Measurements from ENCODE around the gene ENOX1.

The ENOX1 gene

DNA sequence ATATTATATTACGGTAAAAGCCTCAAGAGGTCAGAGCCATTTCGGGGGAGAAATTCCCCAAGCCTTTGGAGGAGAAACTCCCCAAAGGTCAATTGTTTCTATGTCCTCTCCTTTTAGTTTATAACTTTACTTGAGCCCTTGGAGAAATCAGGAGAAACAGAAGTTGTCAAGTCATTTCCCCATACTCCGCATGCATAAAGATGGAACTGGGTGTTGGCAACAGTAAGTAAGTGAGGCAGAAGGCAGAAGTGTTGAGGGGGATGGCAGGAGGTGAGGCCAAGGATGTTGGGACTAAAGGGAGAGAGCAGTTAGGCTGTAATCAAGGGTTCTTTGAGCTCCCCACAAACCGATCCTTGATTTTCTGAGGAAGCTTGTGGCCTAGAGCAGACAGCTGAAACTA is 307.9 kb downstream of the ENOX1 start:
- TF ChIP-seq, protein P1, sequence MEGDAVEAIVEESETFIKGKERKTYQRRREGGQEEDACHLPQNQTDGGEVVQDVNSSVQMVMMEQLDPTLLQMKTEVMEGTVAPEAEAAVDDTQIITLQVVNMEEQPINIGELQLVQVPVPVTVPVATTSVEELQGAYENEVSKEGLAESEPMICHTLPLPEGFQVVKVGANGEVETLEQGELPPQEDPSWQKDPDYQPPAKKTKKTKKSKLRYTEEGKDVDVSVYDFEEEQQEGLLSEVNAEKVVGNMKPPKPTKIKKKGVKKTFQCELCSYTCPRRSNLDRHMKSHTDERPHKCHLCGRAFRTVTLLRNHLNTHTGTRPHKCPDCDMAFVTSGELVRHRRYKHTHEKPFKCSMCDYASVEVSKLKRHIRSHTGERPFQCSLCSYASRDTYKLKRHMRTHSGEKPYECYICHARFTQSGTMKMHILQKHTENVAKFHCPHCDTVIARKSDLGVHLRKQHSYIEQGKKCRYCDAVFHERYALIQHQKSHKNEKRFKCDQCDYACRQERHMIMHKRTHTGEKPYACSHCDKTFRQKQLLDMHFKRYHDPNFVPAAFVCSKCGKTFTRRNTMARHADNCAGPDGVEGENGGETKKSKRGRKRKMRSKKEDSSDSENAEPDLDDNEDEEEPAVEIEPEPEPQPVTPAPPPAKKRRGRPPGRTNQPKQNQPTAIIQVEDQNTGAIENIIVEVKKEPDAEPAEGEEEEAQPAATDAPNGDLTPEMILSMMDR (IDR thresholded peaks at IDR 0.05; ENCODE audit: borderline replicate concordance, extremely low read depth, low read length, poor library complexity, severe bottlenecking) = no peak
- ATAC-seq (ENCODE audit: insufficient read depth, low read depth) = no peak
- H3K27me3 ChIP-seq (ENCODE audit: insufficient read depth, low read length, poor library complexity) = no peaks in the 10 kb centered on the region
- H3K27ac ChIP-seq (ENCODE audit: low read length) = no peak overlapping the region
- no peaks in the 10 kb centered on the region for H3K9me3 ChIP-seq (ENCODE audit: insufficient read depth, low read length, severe bottlenecking)
- H4K20me1 ChIP-seq (ENCODE audit: insufficient read depth, low read length) = no peaks in the 10 kb centered on the region
- no peaks in the 10 kb centered on the region for H3K4me1 ChIP-seq (ENCODE audit: insufficient read depth, low read length)
- H3K4me2 ChIP-seq (ENCODE audit: insufficient read depth, low read length) = no peak overlapping the region
- H3K36me3 ChIP-seq (ENCODE audit: insufficient read depth, low read length) = no peaks in the 10 kb centered on the region
- H2AFZ ChIP-seq (ENCODE audit: low read depth, low read length) = no peak overlapping the region
- H3K79me2 ChIP-seq (ENCODE audit: insufficient read depth, low read length) = no peaks in the 10 kb centered on the region
- no peak for DNase-seq
- H3K9ac ChIP-seq (ENCODE audit: low read depth, low read length) = no peak overlapping the region
- no peak overlapping the region for H3K4me3 ChIP-seq (ENCODE audit: low read depth in 1 of 2, low read length in 2 of 2)

DNA sequence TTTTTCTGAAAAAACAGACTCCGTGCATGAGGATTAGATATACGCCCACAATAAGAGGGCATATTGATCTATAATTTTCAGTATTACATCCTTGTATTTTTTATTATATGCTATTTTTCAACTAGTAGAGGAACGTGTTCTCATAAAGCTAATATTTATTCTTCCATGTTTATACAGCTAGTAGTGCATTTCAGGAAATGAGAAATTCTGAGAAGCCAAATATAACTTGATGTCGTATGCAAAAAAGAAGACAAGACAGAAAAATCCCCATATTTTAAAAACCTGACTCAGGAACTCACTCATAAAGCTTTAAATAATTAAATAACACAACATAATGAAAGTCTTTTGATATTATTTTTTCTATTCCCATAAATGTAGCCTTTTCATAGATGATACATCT is 308.6 kb downstream of the ENOX1 start:
- no peak overlapping the region for H3K27ac ChIP-seq (ENCODE audit: low read length)
- ATAC-seq (ENCODE audit: insufficient read depth, low read depth) = no peak

DNA sequence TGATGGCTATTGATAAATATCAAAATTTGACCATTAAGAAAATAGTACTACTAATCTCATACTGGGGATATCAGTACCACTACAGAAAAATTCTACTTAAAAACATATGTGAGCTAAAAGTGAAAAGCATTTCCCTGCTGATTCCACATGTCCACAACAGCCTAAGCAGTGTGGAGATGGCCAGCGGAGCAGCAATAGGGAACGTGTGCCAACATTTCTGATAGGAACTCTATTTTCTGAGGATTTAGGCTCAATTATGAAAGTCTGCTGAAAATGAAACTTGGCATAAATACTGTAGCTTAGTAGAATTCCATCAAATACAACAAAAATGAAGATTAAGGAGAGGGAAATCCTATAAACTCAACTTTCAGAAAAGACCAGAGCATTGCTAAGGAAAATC is 311.6 kb downstream of the ENOX1 start:
- Histone ChIP-seq H3K4me3 (ENCODE audit: low read depth in 1 of 2, low read length in 2 of 2) (no peak overlapping the region), H3K27me3 (ENCODE audit: insufficient read depth, low read length, poor library complexity) (no peaks in the 10 kb centered on the region), H3K4me1 (ENCODE audit: insufficient read depth, low read length) (no peaks in the 10 kb centered on the region), H3K4me2 (ENCODE audit: insufficient read depth, low read length) (no peak overlapping the region), H3K9me3 (ENCODE audit: insufficient read depth, low read length, severe bottlenecking) (no peaks in the 10 kb centered on the region), H4K20me1 (ENCODE audit: insufficient read depth, low read length) (no peaks in the 10 kb centered on the region), H3K27ac (ENCODE audit: low read length) (no peak overlapping the region), H3K36me3 (ENCODE audit: insufficient read depth, low read length) (no peaks in the 10 kb centered on the region), H3K79me2 (ENCODE audit: insufficient read depth, low read length) (no peaks in the 10 kb centered on the region), H3K9ac (ENCODE audit: low read depth, low read length) (no peak overlapping the region), H2AFZ (ENCODE audit: low read depth, low read length) (no peak overlapping the region)
- DNase-seq (no peak), ATAC-seq (ENCODE audit: insufficient read depth, low read depth) (no peak)
- TF ChIP-seq EZH2 (IDR thresholded peaks at IDR 0.05; ENCODE audit: borderline replicate concordance, low read depth, low read length, severe bottlenecking) = no peak
- TF ChIP-seq, protein P1 (IDR thresholded peaks at IDR 0.05; ENCODE audit: borderline replicate concordance, extremely low read depth, low read length, poor library complexity, severe bottlenecking) = no peak

More for the DNA sequence above, 308.6 kb downstream of the ENOX1 start:
- no peak for DNase-seq
- H4K20me1 ChIP-seq (ENCODE audit: insufficient read depth, low read length) = no peaks in the 10 kb centered on the region
- no peaks in the 10 kb centered on the region for H3K79me2 ChIP-seq (ENCODE audit: insufficient read depth, low read length)
- H3K4me2 ChIP-seq (ENCODE audit: insufficient read depth, low read length) = no peak overlapping the region
- no peak overlapping the region for H3K4me3 ChIP-seq (ENCODE audit: low read depth in 1 of 2, low read length in 2 of 2)
- no peaks in the 10 kb centered on the region for H3K27me3 ChIP-seq (ENCODE audit: insufficient read depth, low read length, poor library complexity)
- H3K9me3 ChIP-seq (ENCODE audit: insufficient read depth, low read length, severe bottlenecking) = no peaks in the 10 kb centered on the region
- no peaks in the 10 kb centered on the region for H3K36me3 ChIP-seq (ENCODE audit: insufficient read depth, low read length)
- no peak overlapping the region for H2AFZ ChIP-seq (ENCODE audit: low read depth, low read length)
- no peaks in the 10 kb centered on the region for H3K4me1 ChIP-seq (ENCODE audit: insufficient read depth, low read length)
- no peak overlapping the region for H3K9ac ChIP-seq (ENCODE audit: low read depth, low read length)
- no peak for TF ChIP-seq EZH2 (IDR thresholded peaks at IDR 0.05; ENCODE audit: borderline replicate concordance, low read depth, low read length, severe bottlenecking)
- TF ChIP-seq, protein P1 (IDR thresholded peaks at IDR 0.05; ENCODE audit: borderline replicate concordance, extremely low read depth, low read length, poor library complexity, severe bottlenecking) = no peak

DNA sequence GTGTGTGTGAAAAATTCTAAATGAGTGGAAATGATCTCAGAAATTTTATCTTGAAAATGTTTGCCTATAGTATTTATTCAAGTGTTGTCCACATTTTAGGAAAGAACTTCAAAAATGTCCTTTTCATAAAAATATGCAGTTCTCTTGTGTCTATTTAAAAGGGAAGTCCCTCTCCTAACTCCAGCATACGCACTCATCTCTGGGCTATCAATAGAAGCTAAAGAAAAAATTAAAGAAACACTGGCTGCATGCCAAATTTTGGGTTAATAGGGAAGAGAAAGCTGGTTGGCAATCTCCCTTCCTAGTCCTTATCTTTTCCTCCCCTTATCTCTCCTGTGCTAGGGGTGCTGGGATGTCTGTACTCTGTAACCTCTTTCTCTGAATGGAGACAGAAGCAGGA is 313.3 kb downstream of the ENOX1 start:
- Histone ChIP-seq H3K9ac (ENCODE audit: low read depth, low read length) (no peak overlapping the region), H3K27me3 (ENCODE audit: insufficient read depth, low read length, poor library complexity) (no peaks in the 10 kb centered on the region), H3K79me2 (ENCODE audit: insufficient read depth, low read length) (no peaks in the 10 kb centered on the region), H3K4me3 (ENCODE audit: low read depth in 1 of 2, low read length in 2 of 2) (no peak overlapping the region), H2AFZ (ENCODE audit: low read depth, low read length) (no peak overlapping the region), H3K9me3 (ENCODE audit: insufficient read depth, low read length, severe bottlenecking) (no peaks in the 10 kb centered on the region), H3K36me3 (ENCODE audit: insufficient read depth, low read length) (no peaks in the 10 kb centered on the region), H3K4me1 (ENCODE audit: insufficient read depth, low read length) (no peaks in the 10 kb centered on the region), H3K27ac (ENCODE audit: low read length) (no peak overlapping the region), H3K4me2 (ENCODE audit: insufficient read depth, low read length) (no peak overlapping the region), H4K20me1 (ENCODE audit: insufficient read depth, low read length) (no peaks in the 10 kb centered on the region)
- DNase-seq (no peak), ATAC-seq (ENCODE audit: insufficient read depth, low read depth) (no peak)
- no peak for TF ChIP-seq EZH2 (IDR thresholded peaks at IDR 0.05; ENCODE audit: borderline replicate concordance, low read depth, low read length, severe bottlenecking)
- TF ChIP-seq, protein P1 (IDR thresholded peaks at IDR 0.05; ENCODE audit: borderline replicate concordance, extremely low read depth, low read length, poor library complexity, severe bottlenecking) = no peak
